ENCODE measurements around the gene GXYLT1.

- no peak for TF ChIP-seq EZH2 (IDR thresholded peaks at IDR 0.05; ENCODE audit: insufficient read depth, poor library complexity, severe bottlenecking)
- TF ChIP-seq EZH2phosphoT487 (IDR thresholded peaks at IDR 0.05; ENCODE audit: insufficient read depth, low read depth) = no peak
Measured at GRCh38 chr12:42180990-42181596, 36.4 kb upstream of the GXYLT1 start.

Measured in GM23248 (cell line).